GM21717 (cell line): ENCODE measurements around the gene LGALS9B.
"Not testable (repeated sequence)": the region's sequence is repeated elsewhere in the genome, so short reads cannot be mapped to it uniquely, and the experiment has no call there.

Experiments
- ATAC-seq: cut with Tn5 transposase; IDR thresholded peaks from one replicate; pipeline ENCODE4 v1.9.1; 2021; ENCODE audit warnings: mild to moderate bottlenecking, moderate library complexity; ENCODE audit not compliant: unreplicated experiment

LGALS9B gene

GRCh38 chr17:20417492-20418080 lies 49.8 kb downstream of the LGALS9B start:
- ATAC-seq: not testable (repeated sequence)

GRCh38 chr17:20416381-20416911 lies 50.9 kb downstream of the LGALS9B start:
- not testable (repeated sequence) for ATAC-seq

GRCh38 chr17:20415479-20415878 lies 51.9 kb downstream of the LGALS9B start:
- not testable (repeated sequence) for ATAC-seq

- ATAC-seq: not testable (repeated sequence)
Measured at GRCh38 chr17:20401306-20402022, 65.9 kb downstream of the LGALS9B start.

GRCh38 chr17:20400559-20401305 lies 66.6 kb downstream of the LGALS9B start:
- ATAC-seq: not testable (repeated sequence)
